Spleen (tissue), 7 donors: ENCODE measurements around the gene UBE2I.

Experiments used
- CTCF ChIP-seq, 11 experiments: fragments of 200-600 bp in 7 of 11; fragments of 450-650 bp in 4 of 11; sonication (generic) in 4 of 11; IDR thresholded peaks in 8 of 11; conservative IDR thresholded peaks in 3 of 11; 1 replicate in 7 of 11; 2 replicates in 4 of 11; pipeline versions ENCODE4 v1.4.0 to v1.8.0; 2016 to 2021; ENCODE audit warnings: antibody characterized with exemption in 11 of 11, inconsistent platforms in 4 of 11, mild to moderate bottlenecking in 1 of 11
- POLR2AphosphoS5 ChIP-seq, 3 donors: sonication (generic); formaldehyde crosslinking; IDR thresholded peaks; one replicate each; pipeline ENCODE4 v1.5.1; 2017; ENCODE audit warnings: antibody characterized with exemption in 3 of 3
- donor health status: DM: no; HTN: no; CAD: no; lungs with moderate emphysema.
- donor health status: DM: no; HTN: no; CAD: no.
- donor health status: DM: no; HTN: no; CAD: no.

GRCh38 chr16:1277151-1277598 lies 32.3 kb upstream of the UBE2I start:
- TF ChIP-seq CTCF (IDR thresholded peaks at IDR 0.05 in 8 of 11, conservative IDR thresholded peaks at IDR 0.05 in 3 of 11) (no peak), POLR2AphosphoS5 (IDR thresholded peaks at IDR 0.05) (no peak)
